HTR-8/SVneo (cell line): ENCODE data around the gene PRM2.

Experiments used
- DNase-seq: peaks from one replicate; pipeline ENCODE4 v3.0.0; 2011; ENCODE audit warnings: low spot score, mixed read lengths; ENCODE audit not compliant: insufficient read length
- FAIRE-seq: peaks from 2 replicates; lab custom pipeline; 2011; peaks lifted over from hg19 to GRCh38; lab: Jason Lieb, UNC

The PRM2 gene

DNA sequence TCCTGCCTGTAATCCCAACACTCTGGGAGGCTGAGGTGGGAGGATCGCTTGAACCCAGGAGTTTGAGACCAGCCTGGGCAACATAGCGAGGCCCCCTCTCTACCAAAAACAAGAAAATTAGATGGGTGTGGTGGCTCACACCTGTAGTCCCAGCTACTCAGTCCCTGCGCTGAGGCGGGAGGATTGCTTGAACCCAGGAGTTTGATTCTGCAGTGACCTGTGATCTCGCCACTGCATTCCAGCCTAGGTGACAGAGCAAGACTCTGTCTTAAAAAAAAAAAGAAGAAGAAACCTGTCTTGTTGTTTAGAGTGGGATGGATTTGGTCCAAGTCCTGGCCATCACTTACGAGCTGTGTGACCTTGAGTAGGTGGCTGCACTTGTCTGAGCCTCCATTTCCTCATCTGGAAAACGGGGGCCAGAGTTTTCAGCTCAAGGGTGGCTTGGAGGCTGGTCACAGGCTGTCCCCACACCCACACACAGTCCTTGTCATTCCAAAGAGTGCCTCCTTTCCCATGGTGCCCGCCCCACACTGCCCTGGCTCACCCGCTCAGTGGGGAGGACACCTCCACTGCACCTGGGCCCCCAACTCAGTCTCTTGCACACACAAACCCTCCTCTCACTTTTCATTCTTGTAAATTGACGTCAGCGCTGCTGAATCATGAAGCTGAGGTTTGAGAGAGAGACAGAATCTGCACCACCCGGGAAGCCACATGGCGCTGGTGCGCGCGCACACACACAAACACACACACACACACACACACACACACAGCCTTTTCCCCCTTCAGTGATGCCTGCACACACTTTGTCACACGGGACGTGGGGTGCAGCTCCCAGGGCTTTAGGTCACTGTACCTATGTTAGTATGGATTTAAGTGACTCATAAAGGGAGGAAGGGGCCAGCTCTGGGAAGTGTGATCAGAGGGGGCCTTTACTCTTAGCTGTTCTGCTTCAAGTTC lies 24.5 kb downstream of the PRM2 start:
- FAIRE-seq (no peak), DNase-seq (no peak)

DNA sequence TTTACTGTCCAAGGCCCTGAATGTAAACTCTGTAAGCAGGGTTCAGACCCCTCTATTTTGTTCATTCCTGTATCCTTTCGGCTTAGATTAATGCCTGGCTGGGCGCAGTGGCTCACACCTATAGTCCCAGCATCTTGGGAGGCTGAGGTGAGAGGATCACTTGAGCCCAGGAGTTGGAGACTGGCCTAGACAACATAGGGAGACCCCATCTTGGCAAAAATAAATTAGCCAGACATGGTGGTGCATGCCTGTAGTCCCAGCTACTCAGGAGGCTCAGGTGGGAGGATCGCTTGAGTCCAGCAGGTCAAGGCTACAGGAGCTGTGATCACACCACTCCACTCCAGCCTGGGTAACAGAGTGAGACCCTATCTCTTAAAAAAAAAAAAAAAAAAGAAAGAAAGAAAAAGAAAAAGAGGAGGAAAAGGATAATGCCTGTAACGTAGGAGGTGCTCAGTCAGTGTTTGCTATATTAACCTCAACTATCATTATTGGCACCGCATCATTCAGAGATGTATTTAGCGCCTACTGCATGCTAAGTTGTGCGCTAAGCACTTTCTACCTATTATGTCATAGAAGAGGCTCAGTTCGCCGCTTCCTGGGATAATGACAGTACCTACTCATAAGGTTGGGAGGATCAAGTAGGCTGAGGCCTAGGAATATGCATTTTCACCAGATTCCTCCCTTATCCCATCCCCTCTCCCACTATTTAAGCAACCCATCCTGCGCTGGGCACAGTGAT lies 25.3 kb downstream of the PRM2 start:
- FAIRE-seq = no peak
- DNase-seq = no peak

DNA sequence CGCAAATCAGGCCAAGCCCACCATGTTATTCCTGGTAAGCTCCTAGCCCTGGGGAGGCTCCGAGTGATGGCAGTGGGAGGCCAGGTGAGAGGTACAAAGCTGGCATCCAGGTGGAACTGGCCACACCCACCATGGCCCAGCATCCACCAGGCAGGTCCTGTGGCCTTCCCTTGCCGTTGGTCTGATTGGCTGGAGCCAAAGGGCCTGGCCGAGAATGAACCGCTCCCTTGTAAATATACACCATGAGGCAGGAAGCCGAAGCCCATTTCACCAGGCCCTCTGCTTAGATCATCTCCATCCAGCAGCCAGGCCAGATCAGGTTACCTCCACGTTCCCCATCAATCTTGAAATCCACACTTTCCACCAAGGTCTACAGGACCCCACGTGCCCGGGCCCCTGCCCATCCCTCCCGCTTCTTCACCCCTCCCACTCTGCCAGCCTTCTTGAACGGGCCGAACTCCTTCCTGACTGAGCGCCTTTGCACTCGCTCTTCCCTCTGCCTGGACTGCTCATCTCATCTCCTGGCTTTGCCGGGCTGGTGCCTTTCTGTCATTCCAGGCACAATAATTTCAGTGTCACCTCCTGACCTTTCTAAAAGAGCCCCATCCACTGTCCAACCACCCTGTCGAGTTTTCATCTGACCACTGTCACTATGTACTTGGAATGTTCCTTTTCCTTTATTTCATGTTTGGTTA lies 26.0 kb downstream of the PRM2 start:
- DNase-seq = no peak
- no peak for FAIRE-seq

DNA sequence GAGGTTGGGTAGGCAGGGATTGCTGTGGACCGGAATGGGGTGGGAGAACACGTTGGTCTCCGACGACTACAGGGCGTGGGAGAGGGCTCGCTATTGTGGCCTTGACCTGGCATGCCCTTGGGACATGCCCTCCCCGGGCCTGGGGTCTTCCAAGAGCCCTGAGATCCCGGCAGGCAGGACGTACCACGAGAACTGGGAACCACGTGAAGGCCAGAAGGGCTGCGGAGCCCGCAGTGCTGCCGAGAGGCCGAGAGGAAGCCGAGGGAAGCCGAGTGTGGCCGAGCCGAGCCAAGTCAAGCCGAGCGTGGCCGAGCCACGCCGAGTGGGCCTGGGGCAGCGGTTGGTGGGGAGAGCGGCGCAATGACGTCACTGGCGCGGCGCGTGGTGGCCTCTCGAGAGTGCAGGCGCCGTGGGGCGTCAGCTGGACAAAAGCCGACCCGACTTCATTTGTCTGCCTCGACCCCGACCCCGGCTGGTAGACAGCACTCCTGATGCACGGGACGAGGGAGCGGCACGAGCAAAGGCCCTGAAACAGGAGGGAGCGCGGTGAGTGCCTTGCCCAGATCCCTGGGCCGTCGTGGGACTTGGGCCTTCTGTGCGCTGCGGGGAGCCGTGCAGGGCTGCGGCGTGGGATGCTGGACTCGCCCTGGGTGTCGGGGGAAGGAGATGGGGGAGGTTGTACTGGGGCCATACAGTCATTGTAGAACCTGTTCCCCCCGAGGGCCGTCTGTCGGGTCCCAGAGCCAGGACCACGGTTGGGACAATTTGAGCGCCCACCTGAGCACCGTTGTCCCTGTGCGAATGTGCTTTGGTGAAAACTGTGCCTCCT lies 26.8 kb downstream of the PRM2 start:
- DNase-seq (no peak), FAIRE-seq (no peak)

DNA sequence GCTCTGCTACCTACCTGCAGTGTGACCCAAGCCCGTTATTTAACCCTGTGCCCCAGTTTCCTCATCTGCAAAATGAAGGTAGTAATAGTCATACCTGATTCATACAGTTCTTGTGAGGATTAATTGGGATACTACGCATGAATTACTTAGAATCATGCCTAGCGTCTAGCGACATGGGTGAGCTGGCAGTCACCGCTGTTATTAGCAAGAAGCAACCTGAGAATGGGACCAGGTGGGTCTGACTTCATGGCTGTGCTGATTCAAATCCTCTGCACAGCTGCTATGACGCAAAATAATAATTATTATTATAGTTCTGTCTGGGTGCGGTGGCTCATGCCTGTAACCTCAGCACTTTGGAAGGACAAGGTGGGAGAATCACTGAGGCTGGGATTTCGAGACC lies 28.1 kb downstream of the PRM2 start:
- DNase-seq (no peak), FAIRE-seq (no peak)

DNA sequence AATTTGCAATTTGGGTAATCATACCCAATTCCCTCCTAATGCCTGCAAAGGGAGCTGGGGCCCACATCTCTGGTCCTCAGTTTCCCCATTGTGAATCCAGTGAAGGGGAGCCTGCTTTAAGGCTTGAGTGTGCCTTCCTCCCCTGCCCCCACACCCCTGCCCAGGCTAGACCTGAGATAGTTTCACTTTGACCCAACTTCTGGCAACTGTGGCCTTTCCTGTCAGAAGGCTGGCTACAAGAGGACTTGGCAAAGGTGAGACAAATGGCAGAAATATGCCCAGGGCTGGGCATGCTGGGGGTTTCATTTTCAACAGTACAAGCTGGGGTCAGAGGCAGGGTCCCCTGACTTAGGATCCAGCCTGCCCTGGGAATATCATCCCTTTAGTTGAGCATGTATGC lies 30.3 kb downstream of the PRM2 start:
- DNase-seq (no peak), FAIRE-seq (no peak)

DNA sequence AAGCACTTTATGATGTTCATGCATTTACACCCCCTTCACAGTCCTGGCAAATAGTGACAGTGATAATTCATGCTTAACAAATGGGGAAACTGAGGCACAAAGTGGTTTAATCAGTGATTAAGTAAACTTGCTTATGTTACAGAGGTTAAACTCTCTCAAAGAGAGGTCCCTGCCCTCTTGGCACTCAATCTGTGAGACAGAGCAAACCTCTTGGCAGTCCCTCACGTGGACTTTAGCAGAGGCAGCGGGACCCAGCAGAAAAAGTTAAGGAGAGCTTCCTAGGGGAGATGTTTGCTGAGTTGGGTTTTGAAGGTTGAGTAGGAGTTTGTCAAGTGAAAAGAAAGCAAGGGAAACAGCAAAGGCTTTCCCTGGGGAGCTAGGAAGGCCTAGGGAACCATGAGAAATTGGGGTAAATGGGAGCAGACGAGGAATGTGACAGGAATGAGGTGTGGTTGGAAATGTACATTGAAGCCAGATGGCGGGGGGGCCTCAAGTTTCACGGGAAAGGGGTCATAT lies 31.0 kb downstream of the PRM2 start:
- no peak for DNase-seq
- no peak for FAIRE-seq

DNA sequence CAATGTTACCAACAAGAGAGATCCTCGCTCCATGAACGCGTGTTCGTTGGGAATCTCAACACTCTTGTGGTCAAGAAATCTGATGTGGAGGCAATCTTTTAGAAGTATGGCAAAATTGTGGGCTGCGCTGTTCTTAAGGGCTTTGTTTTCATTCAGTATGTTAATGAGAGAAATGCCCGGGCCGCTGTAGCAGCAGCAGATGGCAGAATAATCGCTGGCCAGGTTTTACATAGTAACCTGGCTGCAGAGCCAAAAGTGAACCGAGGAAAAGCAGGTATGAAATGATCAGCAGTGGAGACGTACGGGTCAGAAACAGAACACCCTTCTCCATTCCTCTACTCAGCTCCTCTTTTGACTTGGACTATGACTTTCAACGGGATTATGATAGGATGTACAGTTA lies 33.6 kb downstream of the PRM2 start:
- FAIRE-seq (no peak), DNase-seq (no peak)

DNA sequence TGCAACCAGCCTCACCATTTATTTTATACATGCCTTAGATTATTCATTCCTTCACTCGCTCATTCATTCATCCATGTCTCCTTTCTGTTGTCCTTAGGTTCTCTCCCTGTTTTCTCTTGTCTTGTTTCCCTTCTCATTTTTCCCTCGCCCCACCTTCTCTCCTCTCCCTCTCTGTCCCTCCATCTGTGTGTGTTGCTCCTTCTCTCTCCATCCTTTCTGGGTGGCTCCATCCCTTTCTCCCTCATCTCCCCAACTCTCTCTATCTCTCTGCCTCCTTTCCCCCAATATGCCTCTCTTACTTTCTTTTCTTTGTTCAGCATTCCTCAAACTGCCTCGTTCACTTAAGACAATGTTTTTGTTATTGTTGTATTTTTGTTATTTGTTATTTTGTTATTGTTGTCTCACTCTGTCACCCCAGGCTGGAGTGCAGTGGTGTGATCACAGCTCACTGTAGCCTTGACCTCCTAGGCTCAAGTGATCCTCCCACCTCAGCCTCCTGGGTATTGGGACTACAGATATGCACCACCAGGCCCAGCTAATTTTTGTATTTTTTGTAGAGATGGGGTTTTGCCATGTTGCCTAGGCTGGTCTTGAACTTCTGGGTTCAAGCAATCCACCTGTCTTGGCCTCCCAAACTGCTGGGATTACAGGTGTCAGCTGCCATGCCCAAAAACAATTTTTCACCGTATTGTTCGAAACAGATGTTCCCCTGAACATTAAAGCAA lies 34.6 kb downstream of the PRM2 start:
- FAIRE-seq (no peak), DNase-seq (no peak)

DNA sequence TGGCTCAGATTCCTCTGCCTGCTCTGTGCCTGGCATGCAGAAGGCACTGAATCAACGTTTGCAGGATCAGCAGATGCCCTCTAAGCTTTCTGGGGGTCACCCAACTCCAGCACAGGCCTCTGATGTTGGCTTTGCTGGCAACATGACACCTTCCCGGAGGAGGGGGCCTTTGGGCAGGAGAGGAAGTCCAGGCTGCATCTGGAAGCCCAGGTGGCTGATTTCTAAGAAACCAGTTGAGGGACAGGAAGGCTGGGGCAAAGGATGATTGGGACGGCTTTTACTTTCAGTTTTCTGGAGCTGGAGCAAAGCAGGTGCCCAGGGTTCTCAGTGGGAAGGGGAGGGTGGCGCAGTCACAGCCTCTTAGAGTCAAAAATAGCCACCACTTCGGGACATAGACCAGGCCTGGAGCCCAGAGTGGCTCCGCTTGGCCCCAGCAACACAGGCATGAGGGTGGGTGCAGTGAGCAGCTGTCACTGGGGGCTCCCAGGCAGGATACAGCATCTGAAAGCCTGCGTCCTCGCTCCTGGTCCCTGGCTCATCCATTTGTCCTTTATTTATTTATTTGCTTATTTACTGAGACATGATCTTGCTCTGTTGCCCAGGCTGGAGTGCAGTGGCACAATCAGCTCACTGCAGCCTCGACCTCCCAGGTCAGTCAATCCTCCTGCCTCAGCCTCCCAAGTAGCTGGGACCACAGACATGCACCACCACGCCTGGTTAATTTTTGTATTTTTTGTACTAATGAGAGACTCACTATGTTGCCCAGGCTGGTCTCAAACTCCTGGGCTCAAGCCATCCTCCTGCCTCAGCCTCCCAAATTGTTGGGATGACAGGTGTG lies 35.4 kb downstream of the PRM2 start:
- no peak for FAIRE-seq
- DNase-seq = no peak

DNA sequence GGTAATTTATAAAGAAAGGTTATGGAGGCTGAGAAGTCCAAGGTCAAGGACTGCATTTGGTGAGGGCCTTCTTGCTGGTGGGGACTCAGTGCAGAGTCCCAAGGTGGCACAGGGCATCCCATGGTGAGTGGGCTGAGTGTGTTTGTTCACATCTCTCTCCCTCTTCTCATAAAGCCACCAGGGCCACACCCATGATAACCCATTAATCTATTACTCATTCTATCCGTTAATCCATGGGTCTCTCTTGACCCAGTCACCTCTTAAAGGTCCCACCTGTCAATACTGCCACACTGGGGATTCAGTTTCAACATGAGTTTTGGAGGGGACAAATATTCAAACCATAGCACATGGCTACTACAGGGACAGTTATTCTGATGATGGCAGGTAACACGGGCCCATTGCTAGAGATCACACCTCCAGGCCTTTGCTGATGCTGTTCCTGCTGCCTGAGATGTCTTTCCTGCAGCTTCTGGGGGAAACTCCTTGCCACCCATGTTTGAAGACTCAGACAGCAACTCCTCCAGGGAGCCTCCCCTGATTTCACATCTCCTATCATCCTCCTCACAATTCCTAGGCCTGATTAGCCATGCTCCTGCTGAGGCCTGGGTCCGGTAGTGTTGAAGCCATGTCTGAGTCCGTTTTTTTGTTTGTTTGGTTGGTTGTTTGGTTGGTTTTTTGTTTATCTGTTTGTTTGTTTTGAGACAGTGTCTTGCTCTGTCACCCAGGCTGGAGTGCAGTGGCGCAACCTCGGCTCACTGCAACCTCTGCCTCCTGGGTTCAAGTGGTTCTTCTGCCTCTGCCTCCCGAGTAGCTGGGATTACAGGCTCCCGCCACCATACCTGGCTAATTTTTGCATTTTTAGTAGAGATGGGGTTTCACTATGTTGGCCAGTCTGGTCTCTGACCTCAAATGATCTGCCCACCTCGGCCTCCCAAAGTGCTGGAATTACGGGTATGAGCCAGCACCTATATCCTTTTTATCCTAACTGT lies 36.3 kb downstream of the PRM2 start:
- FAIRE-seq (no peak), DNase-seq (no peak)

DNA sequence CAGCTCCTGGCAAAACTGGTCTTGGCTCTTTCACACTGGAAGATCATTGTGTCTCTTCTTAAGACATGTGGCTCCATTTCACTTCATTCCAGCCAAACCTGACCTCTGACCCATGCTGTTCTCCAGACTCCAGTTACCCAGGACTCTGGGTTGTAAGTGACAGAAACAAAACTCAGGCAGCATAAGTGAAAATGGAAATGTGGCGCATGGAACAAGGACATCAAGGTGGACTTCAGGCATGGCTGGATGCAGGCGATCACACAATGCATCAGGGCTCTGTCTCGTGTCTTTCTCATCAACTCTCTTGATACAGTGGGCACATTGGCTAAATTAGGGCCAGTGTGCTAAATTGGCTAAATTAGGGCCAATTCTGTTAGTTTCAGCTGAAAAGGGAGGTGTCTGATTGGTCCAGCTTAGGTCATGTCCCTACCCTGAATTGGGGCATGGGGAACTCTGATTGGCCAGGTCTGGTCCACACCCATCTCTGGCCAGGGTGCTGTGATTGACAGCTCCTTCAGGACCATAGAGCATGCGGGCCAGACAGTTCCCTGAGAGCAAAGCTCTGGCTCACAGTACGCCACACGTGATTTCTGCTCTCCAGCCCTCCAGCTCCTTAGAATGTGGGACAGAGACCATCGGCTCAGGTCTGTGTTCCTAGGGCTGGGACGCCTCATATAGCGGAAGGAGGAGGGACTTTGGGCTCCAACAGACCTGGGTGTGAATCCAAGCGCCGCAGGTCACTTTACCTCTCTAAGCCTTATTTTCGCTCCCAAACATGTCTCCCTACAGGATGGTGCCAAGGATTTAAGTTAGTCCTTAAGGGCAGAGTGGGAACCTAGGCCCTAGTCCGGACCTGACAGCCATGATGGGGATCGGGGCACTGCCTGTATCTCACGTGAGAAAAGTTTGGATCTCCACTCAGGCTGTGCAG lies 37.7 kb downstream of the PRM2 start:
- no peak for FAIRE-seq

DNA sequence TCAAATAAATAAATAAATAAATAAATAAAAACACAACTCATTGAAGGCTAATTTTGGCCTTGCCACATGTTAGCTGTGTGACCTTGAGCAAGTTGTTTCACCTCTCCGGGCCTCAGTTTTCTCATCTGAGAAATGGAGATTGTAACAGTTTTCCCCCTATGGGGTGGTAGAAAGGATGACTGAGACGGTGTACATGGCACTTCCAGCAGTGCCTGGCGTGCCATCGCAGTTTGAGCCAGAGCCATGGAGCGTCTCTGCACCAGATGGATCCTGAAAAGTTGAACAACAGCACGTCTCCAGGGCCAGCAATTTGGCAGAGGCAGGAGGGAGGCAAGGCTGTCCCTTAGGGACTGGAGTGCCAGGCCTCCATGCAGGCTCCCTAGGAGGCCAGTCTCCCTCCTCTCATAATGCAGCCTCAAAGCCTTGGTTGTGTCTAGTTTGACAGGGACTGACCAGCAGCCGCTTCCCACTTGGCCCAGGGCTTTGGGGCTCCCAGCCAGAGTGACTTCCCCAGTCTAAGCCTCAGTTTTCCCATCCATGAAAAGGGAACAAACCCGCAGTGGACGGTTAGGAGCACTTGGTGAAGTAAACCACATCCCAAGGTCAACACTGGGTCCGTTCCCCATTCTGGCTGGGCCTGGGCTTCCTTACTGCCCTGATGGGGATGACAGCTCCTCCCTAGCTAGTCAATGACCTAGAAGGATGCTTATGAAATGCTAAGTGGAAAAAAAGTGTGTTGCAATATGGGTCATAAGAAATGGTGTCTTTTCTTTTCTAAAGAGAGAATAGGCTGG lies 39.6 kb downstream of the PRM2 start:
- FAIRE-seq = no peak
- DNase-seq = no peak

More for the DNA sequence above, 37.7 kb downstream of the PRM2 start:
- no peak for DNase-seq

DNA sequence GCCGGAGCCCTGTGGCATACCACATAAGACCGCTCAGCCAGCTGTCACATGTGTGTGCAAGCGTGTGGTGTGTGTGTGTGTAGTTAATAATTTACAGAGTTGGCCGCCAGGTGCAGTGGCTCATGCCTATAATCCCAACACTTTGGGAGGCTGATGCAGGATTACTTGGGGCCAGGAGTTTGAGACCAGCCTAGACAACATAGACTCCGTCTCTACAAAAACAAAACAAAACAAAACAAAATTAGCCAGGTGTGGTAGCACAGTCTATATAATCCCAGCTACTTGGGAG lies 40.6 kb downstream of the PRM2 start:
- FAIRE-seq = no peak
- no peak for DNase-seq

DNA sequence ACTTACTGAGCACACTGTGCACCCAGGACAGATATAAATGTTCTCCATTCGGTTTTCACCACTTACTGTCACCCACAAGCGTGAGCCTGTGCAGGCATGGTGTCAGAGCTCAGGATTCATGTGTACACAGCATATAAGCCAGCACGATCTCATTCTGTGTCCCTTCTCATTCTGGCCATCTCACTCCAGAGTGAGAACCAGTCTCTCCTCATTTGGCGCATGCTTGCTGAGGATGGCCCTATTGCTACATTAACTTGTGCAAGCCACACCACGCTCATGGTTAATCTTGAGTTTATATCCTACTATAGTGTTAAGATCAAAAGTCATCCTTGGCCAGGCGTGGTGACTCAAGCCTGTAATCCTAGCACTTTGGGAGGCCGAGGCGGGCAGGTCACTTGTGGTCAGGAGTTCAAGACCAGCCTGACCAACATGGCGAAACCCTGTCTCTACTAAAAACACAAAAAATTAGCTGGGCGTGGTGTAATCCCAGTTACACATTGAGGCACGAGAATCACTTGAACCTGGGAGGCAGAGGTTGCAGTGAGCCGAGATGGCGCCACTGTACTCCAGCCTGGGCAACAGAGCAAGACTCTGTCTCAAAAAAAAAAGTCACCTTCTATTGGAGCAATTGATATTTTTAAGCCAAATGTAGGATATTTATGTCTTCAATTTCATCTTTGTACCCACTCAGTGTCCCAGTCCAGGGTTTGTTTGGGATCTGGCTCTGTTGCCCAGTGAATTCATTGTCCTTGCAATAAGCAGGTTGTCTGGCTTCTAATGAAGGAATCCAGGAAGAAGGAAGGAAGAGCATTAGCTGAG lies 41.2 kb downstream of the PRM2 start:
- DNase-seq (no peak), FAIRE-seq (no peak)
